ENCODE results near the gene SLC35E3. TPM values are rescaled to one million over a fixed set of nuclear protein-coding genes. Genes with fewer than 3 reads are reported as not detected.

Gene SLC35E3
- 7.0 and 11.3 TPM in 2 replicates for total RNA-seq

DNA sequence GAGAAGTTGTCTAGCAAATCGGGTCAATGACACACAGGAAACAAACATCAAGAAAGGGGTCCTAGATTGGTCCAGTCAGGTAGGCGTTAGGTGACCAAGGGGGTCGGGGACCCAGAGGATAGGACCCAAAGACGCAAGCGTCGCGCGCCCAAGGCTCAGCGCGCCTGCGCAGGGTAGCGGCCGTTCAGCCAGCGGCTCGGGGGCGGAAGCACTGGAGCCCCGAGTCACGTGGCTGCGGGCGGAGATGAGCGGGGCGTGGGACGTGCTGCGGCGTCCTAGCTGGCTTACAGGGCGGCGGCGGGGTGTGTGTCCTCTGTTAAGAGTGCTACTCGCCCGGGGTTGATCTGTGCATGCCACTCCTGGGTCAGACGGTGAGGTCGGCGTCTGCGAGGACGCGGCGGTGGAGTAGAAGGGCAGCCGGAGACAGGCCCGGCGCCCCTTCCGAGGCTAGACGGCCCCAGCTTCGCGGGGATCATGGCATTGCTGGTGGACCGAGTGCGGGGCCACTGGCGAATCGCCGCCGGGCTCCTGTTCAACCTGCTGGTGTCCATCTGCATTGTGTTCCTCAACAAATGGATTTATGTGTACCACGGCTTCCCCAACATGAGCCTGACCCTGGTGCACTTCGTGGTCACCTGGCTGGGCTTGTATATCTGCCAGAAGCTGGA, at the start of gene SLC35E3:
SLC35E3 (plus strand) TSS at position 273 of the 668 bp plus-strand sequence; CDS start at position 475, 202 bp downstream.

DNA sequence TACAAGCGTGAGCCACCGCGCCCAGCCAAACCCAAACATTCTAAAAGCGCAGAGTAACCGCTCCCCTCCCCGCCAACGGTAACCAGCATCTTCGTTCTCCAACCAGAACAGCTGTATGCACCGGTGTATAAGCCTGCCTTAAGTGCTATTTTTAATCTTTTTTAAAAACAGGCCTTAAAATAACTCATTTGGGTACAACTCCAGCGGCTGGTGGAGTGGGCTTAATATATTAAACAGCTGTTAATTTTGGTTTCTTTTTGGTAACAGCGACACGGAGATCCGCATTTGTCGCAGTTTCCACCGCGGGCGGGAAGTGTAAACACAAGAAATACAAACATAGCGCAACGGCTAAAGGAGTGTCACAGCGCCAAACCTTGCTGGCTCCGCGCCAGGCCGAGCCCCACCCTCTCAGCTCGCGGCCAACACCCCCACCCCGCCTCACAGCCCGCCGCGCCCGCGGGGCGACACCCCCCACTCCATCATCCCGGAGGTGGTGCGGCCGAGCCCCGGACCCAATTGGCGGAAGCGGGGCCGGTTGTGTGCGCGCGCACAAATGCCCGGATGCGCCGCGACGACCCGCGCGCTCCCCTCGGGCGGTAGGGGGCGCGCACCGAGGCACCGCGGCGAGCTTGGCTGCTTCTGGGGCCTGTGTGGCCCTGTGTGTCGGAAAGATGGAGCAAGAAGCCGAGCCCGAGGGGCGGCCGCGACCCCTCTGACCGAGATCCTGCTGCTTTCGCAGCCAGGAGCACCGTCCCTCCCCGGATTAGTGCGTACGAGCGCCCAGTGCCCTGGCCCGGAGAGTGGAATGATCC, 61.8 kb downstream of the SLC35E3 start, which contains the start of gene MDM2:
MDM2 (plus strand) TSS at position 602 of the 812 bp plus-strand sequence. CDS start 301 bp downstream, outside the sequence.

Other genes with a start within 250 kb of the SLC35E3 start
- gene RAP1B, start 135.3 kb upstream of the SLC35E3 start, total RNA-seq: 295 and 323 TPM in 2 replicates
- 121 and 137 TPM in 2 replicates for gene NUP107, start 59.2 kb upstream of the SLC35E3 start, total RNA-seq
- 555 and 909 TPM in 2 replicates for gene MDM2, start 62.0 kb downstream of the SLC35E3 start, total RNA-seq
- 0.66 and 3.9 TPM in 2 replicates for gene CPM, start 187.0 kb downstream of the SLC35E3 start, total RNA-seq